ENCODE data around the gene MRAS. TPM values are rescaled to one million over a fixed set of nuclear protein-coding genes. Genes with fewer than 3 reads are reported as not detected.

Gene MRAS
- total and polyA plus RNA-seq, 2 of the 13 experiments (the other 11 are each of a cell fraction or from before 2014, with no cell fraction given), result 8.8 to 36.2 TPM

DNA sequence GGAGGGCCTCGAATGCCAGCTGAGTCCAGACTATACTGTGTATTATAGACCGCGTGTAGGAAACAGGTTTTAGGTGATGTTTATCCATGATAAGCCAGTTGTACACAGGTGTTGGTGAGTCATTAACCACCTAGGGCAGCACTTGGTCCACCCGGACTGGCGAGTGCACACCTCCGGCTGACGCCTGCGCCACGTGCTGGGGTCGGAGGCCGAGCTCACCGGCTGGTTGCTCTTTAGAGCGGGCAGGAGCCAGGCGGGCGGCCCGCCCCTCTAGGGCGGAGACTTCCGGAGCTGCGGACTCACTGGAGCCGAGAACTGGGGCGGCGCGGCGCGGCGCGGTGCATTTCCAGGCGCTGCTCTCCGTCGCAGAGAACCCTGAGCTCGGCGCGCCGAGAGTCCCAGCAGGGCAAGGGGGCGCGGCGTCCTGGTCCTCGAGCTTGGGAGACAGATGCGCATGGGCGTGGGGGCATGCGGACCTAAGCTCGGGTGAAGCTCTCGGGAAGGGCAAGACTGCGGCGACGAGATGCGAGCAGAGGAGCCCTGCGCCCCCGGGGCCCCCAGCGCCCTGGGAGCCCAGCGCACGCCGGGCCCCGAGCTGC, 86.0 kb downstream of the MRAS start, which contains the start of gene ESYT3 (continued):
- TF ChIP-seq, protein P1, sequence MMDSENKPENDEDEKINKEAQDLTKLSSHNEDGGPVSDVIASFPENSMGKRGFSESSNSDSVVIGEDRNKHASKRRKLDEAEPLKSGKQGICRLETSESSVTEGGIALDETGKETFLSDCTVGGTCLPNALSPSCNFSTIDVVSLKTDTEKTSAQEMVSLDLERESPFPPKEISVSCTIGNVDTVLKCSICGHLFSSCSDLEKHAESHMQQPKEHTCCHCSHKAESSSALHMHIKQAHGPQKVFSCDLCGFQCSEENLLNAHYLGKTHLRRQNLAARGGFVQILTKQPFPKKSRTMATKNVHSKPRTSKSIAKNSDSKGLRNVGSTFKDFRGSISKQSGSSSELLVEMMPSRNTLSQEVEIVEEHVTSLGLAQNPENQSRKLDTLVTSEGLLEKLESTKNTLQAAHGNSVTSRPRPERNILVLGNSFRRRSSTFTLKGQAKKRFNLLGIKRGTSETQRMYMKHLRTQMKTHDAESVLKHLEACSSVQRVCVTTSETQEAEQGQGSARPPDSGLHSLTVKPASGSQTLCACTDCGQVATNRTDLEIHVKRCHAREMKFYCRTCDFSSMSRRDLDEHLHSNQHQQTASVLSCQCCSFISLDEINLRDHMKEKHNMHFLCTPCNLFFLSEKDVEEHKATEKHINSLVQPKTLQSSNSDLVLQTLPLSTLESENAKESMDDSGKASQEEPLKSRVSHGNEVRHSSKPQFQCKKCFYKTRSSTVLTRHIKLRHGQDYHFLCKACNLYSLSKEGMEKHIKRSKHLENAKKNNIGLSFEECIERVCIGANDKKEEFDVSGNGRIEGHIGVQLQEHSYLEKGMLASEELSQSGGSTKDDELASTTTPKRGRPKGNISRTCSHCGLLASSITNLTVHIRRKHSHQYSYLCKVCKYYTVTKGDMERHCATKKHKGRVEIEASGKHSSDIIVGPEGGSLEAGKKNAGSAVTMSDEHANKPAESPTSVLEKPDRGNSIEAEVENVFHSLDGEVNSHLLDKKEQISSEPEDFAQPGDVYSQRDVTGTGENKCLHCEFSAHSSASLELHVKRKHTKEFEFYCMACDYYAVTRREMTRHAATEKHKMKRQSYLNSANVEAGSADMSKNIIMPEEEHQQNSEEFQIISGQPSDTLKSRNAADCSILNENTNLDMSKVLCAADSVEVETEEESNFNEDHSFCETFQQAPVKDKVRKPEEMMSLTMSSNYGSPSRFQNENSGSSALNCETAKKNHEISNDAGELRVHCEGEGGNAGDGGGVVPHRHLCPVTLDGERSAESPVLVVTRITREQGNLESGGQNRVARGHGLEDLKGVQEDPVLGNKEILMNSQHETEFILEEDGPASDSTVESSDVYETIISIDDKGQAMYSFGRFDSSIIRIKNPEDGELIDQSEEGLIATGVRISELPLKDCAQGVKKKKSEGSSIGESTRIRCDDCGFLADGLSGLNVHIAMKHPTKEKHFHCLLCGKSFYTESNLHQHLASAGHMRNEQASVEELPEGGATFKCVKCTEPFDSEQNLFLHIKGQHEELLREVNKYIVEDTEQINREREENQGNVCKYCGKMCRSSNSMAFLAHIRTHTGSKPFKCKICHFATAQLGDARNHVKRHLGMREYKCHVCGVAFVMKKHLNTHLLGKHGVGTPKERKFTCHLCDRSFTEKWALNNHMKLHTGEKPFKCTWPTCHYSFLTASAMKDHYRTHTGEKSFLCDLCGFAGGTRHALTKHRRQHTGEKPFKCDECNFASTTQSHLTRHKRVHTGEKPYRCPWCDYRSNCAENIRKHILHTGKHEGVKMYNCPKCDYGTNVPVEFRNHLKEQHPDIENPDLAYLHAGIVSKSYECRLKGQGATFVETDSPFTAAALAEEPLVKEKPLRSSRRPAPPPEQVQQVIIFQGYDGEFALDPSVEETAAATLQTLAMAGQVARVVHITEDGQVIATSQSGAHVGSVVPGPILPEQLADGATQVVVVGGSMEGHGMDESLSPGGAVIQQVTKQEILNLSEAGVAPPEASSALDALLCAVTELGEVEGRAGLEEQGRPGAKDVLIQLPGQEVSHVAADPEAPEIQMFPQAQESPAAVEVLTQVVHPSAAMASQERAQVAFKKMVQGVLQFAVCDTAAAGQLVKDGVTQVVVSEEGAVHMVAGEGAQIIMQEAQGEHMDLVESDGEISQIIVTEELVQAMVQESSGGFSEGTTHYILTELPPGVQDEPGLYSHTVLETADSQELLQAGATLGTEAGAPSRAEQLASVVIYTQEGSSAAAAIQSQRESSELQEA (CRISPR knock-in tag; IDR thresholded peaks at IDR 0.05; ENCODE audit: not compliant biosample characterization), result peak; percentile 86
- TF ChIP-seq ZNF33A (CRISPR knock-in tag; IDR thresholded peaks at IDR 0.05; ENCODE audit: borderline replicate concordance) (no peak), CBX5 (CRISPR knock-in tag; IDR thresholded peaks at IDR 0.05; ENCODE audit: borderline replicate concordance) (peak; percentile 69; the same call in 1 of the 2 replicates), TBP (CRISPR knock-in tag; IDR thresholded peaks at IDR 0.05) (no peak), ZNF234 (CRISPR knock-in tag; conservative IDR thresholded peaks at IDR 0.05) (no peak), BRCA1 (CRISPR knock-in tag; IDR thresholded peaks at IDR 0.05) (peak; percentile 88; the same call in 1 of the 2 replicates), ZNF792 (CRISPR knock-in tag; IDR thresholded peaks at IDR 0.05) (peak; percentile 88; the same call in 1 of the 2 replicates), ZNF556 (CRISPR knock-in tag; IDR thresholded peaks at IDR 0.05; ENCODE audit: borderline replicate concordance) (peak; percentile 60; the same call in 1 of the 2 replicates), SKI (IDR thresholded peaks at IDR 0.05; ENCODE audit: partially characterized antibody) (peak; percentile 22), ZNF619 (CRISPR knock-in tag; IDR thresholded peaks at IDR 0.05) (no peak), FOXA3 (CRISPR knock-in tag; IDR thresholded peaks at IDR 0.05) (peak; percentile 69), ZNF747 (CRISPR knock-in tag; IDR thresholded peaks at IDR 0.05; ENCODE audit: borderline replicate concordance) (peak; percentile 64; the same call in 1 of the 2 replicates), ZSCAN22 (CRISPR knock-in tag; IDR thresholded peaks at IDR 0.05) (0 out of 2 replicates have a peak, but pooled peaks have one; percentile 77), MED13 (CRISPR knock-in tag; IDR thresholded peaks at IDR 0.05) (peak; percentile 71), NFE2 (CRISPR knock-in tag; IDR thresholded peaks at IDR 0.05) (0 out of 2 replicates have a peak, but pooled peaks have one; percentile 6)
- TF ChIP-seq, protein P2, sequence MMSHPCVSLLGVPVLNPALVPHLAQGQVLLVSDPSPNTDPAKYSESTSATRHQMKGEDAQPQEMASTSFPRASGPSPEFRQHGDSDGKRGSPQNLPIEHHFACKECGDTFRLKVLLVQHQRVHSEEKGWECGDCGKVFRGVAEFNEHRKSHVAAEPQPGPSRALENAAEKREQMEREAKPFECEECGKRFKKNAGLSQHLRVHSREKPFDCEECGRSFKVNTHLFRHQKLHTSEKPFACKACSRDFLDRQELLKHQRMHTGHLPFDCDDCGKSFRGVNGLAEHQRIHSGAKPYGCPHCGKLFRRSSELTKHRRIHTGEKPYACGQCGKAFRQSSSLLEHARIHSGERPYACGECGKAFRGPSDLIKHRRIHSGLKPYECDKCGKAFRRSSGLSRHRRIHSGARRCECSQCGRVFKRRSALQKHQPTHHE (CRISPR knock-in tag; IDR thresholded peaks at IDR 0.05; ENCODE audit: borderline replicate concordance), result peak; percentile 75; the same call in 1 of the 2 replicates
- TF ChIP-seq, protein P3, sequence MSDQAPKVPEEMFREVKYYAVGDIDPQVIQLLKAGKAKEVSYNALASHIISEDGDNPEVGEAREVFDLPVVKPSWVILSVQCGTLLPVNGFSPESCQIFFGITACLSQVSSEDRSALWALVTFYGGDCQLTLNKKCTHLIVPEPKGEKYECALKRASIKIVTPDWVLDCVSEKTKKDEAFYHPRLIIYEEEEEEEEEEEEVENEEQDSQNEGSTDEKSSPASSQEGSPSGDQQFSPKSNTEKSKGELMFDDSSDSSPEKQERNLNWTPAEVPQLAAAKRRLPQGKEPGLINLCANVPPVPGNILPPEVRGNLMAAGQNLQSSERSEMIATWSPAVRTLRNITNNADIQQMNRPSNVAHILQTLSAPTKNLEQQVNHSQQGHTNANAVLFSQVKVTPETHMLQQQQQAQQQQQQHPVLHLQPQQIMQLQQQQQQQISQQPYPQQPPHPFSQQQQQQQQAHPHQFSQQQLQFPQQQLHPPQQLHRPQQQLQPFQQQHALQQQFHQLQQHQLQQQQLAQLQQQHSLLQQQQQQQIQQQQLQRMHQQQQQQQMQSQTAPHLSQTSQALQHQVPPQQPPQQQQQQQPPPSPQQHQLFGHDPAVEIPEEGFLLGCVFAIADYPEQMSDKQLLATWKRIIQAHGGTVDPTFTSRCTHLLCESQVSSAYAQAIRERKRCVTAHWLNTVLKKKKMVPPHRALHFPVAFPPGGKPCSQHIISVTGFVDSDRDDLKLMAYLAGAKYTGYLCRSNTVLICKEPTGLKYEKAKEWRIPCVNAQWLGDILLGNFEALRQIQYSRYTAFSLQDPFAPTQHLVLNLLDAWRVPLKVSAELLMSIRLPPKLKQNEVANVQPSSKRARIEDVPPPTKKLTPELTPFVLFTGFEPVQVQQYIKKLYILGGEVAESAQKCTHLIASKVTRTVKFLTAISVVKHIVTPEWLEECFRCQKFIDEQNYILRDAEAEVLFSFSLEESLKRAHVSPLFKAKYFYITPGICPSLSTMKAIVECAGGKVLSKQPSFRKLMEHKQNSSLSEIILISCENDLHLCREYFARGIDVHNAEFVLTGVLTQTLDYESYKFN (CRISPR knock-in tag; conservative IDR thresholded peaks at IDR 0.05), result peak; percentile 70
